Smooth muscle cell (in vitro differentiated cells): ENCODE data around the gene WDPCP. TPM values are rescaled to one million over a fixed set of nuclear protein-coding genes. Genes with fewer than 3 reads are reported as not detected.
"Not testable (repeated sequence)": the region's sequence is repeated elsewhere in the genome, so short reads cannot be mapped to it uniquely, and the experiment has no call there.

ENCODE experiments used
- DNase-seq: peaks from one replicate; lab custom pipeline; 2025; ENCODE audit not compliant: unreplicated experiment; lab: John Stamatoyannopoulos, UW
- H2AFZ ChIP-seq: fragments of 200-600 bp; sonication (generic); 2 replicates; pipeline ENCODE4 v1.6.0; 2016; ENCODE audit warnings: antibody characterized with exemption, low read depth, mild to moderate bottlenecking
- H3F3A ChIP-seq: fragments of 200-600 bp; sonication (generic); 2 replicates; pipeline ENCODE4 v1.6.0; 2017; ENCODE audit warnings: antibody characterized with exemption, low read depth
- H3K27ac ChIP-seq: fragments of 200-600 bp; sonication (generic); 2 replicates; pipeline ENCODE4 v1.5.1; 2016; ENCODE audit warnings: low read depth, mild to moderate bottlenecking
- H3K27me3 ChIP-seq: fragments of 200-600 bp; sonication (generic); 2 replicates; pipeline ENCODE4 v1.6.1; 2016; ENCODE audit warnings: low read depth, mild to moderate bottlenecking
- H3K36me3 ChIP-seq: fragments of 200-600 bp; sonication (generic); 2 replicates; pipeline ENCODE4 v1.5.1; 2016; ENCODE audit warnings: low read depth
- H3K4me1 ChIP-seq: fragments of 200-600 bp; sonication (generic); 2 replicates; pipeline ENCODE4 v1.5.1; 2016; ENCODE audit warnings: low read depth
- H3K4me2 ChIP-seq: fragments of 200-600 bp; sonication (generic); 2 replicates; pipeline ENCODE4 v1.6.0; 2016; ENCODE audit warnings: mild to moderate bottlenecking
- H3K4me3 ChIP-seq: fragments of 200-600 bp; sonication (generic); 2 replicates; pipeline ENCODE4 v1.5.1; 2016; ENCODE audit warnings: mild to moderate bottlenecking
- H3K79me2 ChIP-seq: fragments of 200-600 bp; sonication (generic); 2 replicates; pipeline ENCODE4 v1.6.0; 2016; ENCODE audit warnings: low read depth, mild to moderate bottlenecking
- H3K9ac ChIP-seq: fragments of 200-600 bp; sonication (generic); 2 replicates; pipeline ENCODE4 v1.6.0; 2016; ENCODE audit warnings: low read depth
- H3K9me3 ChIP-seq: fragments of 200-600 bp; sonication (generic); replicated peaks from 2 replicates; pipeline ENCODE4 v1.5.1; 2016; ENCODE audit warnings: low read depth
- H4K20me1 ChIP-seq: fragments of 200-600 bp; sonication (generic); 2 replicates; pipeline ENCODE4 v1.6.0; 2016; ENCODE audit warnings: low read depth
- WGBS: methylation state at CpG from one replicate; pipeline ENCODE4 v1.1.7; 2016; ENCODE audit warnings: low lambda C conversion rate; 5-methylcytosine and 5-hydroxymethylcytosine counted together
- polyA plus RNA-seq: library from polyadenylated mRNA; unstranded; fragments of >200 nt; fragmentation: Nextera tagmentation; extraction: Ambion mirVana; gene quantifications from 2 replicates; pipeline ENCODE4 v1.2.1, GENCODE V29; 2016
- total RNA-seq: library from RNA; depleted of rRNA; stranded (reverse); fragments of >200 nt; gene quantifications from 2 replicates; pipeline ENCODE4 v1.2.3, GENCODE V29; 2014
- TF ChIP-seq, protein P1 (sequence below): fragments of 200-600 bp; sonication (generic); IDR thresholded peaks from 2 replicates; pipeline ENCODE4 v1.5.1; 2017; ENCODE audit warnings: borderline replicate concordance, mild to moderate bottlenecking, antibody characterized with exemption; ENCODE audit not compliant: insufficient read depth, poor library complexity, severe bottlenecking

The WDPCP gene
- total and polyA plus RNA-seq, 2 experiments from 2014 or later: 7.5 to 8.1 TPM

DNA sequence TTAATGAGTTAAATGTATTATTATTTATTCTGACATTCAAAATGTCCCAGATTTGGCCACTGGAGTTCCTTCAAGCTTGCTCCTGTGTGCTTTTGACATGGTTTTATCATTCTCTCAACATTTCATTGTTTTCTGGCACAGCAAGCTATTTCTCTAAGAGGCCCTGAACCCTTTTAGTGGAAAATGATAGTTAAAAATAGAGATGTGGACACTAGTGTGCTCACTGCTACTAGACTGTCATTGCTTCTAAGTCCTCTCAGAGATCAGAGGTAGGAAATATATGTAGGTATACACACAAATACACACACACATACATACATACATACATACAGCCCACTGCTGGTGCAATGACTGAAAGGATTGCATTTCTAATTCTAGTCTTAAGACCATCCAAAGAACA is 25.5 kb downstream of the WDPCP start:
- no peaks in the 10 kb centered on the region for H3K27me3 ChIP-seq
- peaks cover 11% of the 10 kb centered on the region for H3K79me2 ChIP-seq
- H3F3A ChIP-seq: no peaks in the 10 kb centered on the region
- no peak overlapping the region for H2AFZ ChIP-seq
- peaks cover 11% of the 10 kb centered on the region for H3K9me3 ChIP-seq
- DNase-seq: no peak
- H4K20me1 ChIP-seq: no peaks in the 10 kb centered on the region
- H3K4me2 ChIP-seq: no peak overlapping the region
- H3K4me3 ChIP-seq: no peak overlapping the region
- no peaks in the 10 kb centered on the region for H3K4me1 ChIP-seq
- TF ChIP-seq, protein P1, sequence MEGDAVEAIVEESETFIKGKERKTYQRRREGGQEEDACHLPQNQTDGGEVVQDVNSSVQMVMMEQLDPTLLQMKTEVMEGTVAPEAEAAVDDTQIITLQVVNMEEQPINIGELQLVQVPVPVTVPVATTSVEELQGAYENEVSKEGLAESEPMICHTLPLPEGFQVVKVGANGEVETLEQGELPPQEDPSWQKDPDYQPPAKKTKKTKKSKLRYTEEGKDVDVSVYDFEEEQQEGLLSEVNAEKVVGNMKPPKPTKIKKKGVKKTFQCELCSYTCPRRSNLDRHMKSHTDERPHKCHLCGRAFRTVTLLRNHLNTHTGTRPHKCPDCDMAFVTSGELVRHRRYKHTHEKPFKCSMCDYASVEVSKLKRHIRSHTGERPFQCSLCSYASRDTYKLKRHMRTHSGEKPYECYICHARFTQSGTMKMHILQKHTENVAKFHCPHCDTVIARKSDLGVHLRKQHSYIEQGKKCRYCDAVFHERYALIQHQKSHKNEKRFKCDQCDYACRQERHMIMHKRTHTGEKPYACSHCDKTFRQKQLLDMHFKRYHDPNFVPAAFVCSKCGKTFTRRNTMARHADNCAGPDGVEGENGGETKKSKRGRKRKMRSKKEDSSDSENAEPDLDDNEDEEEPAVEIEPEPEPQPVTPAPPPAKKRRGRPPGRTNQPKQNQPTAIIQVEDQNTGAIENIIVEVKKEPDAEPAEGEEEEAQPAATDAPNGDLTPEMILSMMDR: no peak
- peaks cover 4% of the 10 kb centered on the region for H3K36me3 ChIP-seq
- H3K9ac ChIP-seq: no peak overlapping the region
- H3K27ac ChIP-seq: no peak overlapping the region

DNA sequence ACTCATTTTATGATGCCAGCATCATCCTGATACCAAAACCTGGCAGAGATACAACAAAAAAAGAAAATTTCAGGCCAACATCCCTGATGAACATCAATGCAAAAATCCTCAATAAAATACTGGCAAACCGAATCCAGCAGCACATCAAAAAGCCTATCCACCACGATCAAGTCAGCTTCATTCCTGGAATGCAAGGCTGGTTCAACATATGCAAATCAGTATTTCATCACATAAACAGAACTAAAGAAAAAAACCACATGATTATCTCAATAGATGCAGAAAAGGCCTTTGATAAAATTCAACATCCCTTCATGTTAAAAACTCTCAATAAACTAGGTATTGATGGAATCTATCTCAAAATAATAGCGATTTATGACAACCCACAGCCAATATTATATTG is 29.4 kb downstream of the WDPCP start:
- not testable (repeated sequence) for H3F3A ChIP-seq, H4K20me1 ChIP-seq, H3K27ac ChIP-seq, DNase-seq, H3K4me2 ChIP-seq, H2AFZ ChIP-seq, H3K9ac ChIP-seq, H3K4me1 ChIP-seq, H3K36me3 ChIP-seq, H3K27me3 ChIP-seq, H3K4me3 ChIP-seq
- Histone ChIP-seq H3K9me3 (peaks cover 11% of the 10 kb centered on the region), H3K79me2 (peaks cover 11% of the 10 kb centered on the region)
- WGBS: 60% methylated on average over 3 of the region's 3 CpGs

DNA sequence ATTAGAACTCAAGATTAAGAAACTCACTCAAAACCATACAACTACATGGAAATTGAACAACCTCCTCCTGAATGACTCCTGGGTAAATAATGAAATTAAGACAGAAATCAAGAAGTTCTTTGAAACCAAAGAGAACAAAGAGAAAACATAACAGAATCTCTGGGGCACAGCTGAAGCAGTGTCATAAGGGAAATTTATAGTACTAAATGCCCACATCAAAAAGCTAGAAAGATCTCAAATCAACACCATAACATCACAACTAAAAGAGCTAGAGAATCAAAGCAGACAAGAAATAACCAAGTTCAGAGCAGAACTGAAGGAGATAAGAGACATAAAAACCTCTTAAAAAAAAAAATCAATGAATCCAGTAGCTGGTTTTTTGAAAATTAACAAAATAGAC is 30.5 kb downstream of the WDPCP start:
- not testable (repeated sequence) for H3K4me3 ChIP-seq, DNase-seq, H3K27me3 ChIP-seq, H2AFZ ChIP-seq, H3K9ac ChIP-seq, H3K36me3 ChIP-seq, H3K4me1 ChIP-seq, H3F3A ChIP-seq, H4K20me1 ChIP-seq, H3K4me2 ChIP-seq, H3K27ac ChIP-seq
- Histone ChIP-seq H3K9me3 (peaks cover 11% of the 10 kb centered on the region), H3K79me2 (peaks cover 11% of the 10 kb centered on the region)

DNA sequence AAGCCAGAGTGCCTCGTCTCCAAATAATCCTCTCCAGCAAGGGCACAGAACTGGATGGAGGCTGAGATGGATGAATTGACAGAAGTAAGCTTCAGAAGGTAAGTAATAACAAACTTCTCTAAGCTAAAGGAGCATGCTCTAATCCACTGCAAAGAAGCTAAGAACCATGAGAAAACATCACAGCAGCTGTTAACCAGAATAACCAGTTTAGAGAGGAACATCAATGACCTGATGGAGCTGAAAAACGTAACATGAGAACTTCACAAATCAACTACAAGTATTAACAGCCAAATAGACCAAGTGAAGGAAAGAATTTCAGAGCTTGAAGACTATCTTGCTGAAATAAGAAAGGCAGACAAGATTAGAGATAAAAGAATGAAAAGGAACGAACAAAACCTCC is 32.3 kb downstream of the WDPCP start:
- WGBS: 77% methylated on average over 3 of the region's 3 CpGs

More for the DNA sequence above, 32.3 kb downstream of the WDPCP start:
- TF ChIP-seq, protein P1: no peak
- Histone ChIP-seq H3K4me1 (no peaks in the 10 kb centered on the region), H3K79me2 (peaks cover 7% of the 10 kb centered on the region), H4K20me1 (no peaks in the 10 kb centered on the region), H3F3A (no peaks in the 10 kb centered on the region), H3K4me2 (no peak overlapping the region), H3K9me3 (peaks cover 11% of the 10 kb centered on the region), H3K4me3 (no peak overlapping the region), H3K9ac (no peak overlapping the region), H3K27me3 (no peaks in the 10 kb centered on the region), H3K36me3 (no peaks in the 10 kb centered on the region), H2AFZ (no peak overlapping the region), H3K27ac (no peak overlapping the region)
- DNase-seq: no peak
